Panc1 (cell line): ENCODE results near the gene GOLGA1. TPM values are rescaled to one million over a fixed set of nuclear protein-coding genes. Genes with fewer than 3 reads are reported as not detected.
A peak's percentile ranks its signal among the peaks of the same experiment; 100 is the strongest.

Experiments
- ATAC-seq: fragments of 200-7000 bp; cut with Tn5 transposase; 2 replicates; pipeline ENCODE4 v1.9.1; 2020; ENCODE audit warnings: mild to moderate bottlenecking, moderate library complexity
- BruUV-seq: library from RNA; stranded (reverse); fragments of 400-500 nt; replicated peaks from 2 replicates; lab custom pipeline; 2021; lab: Mats Ljungman, UMichigan
- CTCF ChIA-PET: fragments of 300-600 bp; sonication (Branson Sonifier 250); formaldehyde crosslinking; loops from one replicate; lab custom pipeline; 2022; ENCODE audit warnings: antibody characterized with exemption; lab: Charles Lee
- POLR2A ChIA-PET: fragments of 300-600 bp; sonication (Branson Sonifier 250); formaldehyde crosslinking; loops from one replicate; lab custom pipeline; 2022; ENCODE audit warnings: antibody characterized with exemption; lab: Charles Lee
- DNase-seq: peaks from one replicate; pipeline ENCODE4 v3.0.0-alpha.2; 2010; ENCODE audit warnings: low read depth, low spot score
- H3K27ac ChIP-seq: 2 replicates; pipeline ENCODE4 v1.5.1; 2011; ENCODE audit warnings: mild to moderate bottlenecking, low read length, inconsistent platforms
- H3K27me3 ChIP-seq: fragments of 200-500 bp; sonication (Bioruptor generic); 2 replicates; pipeline ENCODE4 v1.6.0; 2014; ENCODE audit warnings: low read length, inconsistent platforms; ENCODE audit not compliant: control insufficient read depth, insufficient read depth
- H3K36me3 ChIP-seq: fragments of 200-500 bp; sonication (Bioruptor generic); 2 replicates; pipeline ENCODE4 v1.5.1; 2014; ENCODE audit warnings: inconsistent platforms, mild to moderate bottlenecking, low read length, moderate library complexity; ENCODE audit not compliant: control insufficient read depth, insufficient read depth
- H3K4me1 ChIP-seq: 2 replicates; pipeline ENCODE4 v1.5.1; 2011; ENCODE audit warnings: inconsistent platforms, mild to moderate bottlenecking, low read length, moderate library complexity; ENCODE audit not compliant: control insufficient read depth, insufficient read depth
- H3K4me3 ChIP-seq, 2 experiments: 2 replicates each; pipeline ENCODE4 v1.5.1; 2011 to 2012; ENCODE audit warnings: low read depth in 2 of 2, low read length in 2 of 2, mild to moderate bottlenecking in 2 of 2, inconsistent platforms in 1 of 2, moderate library complexity in 1 of 2
- H3K9me3 ChIP-seq: fragments of 200-500 bp; sonication (Bioruptor generic); 2 replicates; pipeline ENCODE4 v1.5.1; 2014; ENCODE audit warnings: low read depth, mild to moderate bottlenecking, inconsistent platforms, low read length, moderate library complexity; ENCODE audit not compliant: control insufficient read depth, insufficient read depth
- POLR2AphosphoS5 ChIP-seq: IDR thresholded peaks from 2 replicates; pipeline ENCODE4 v1.6.1; 2012; ENCODE audit warnings: mild to moderate bottlenecking, low read depth, low read length, moderate library complexity
- SIN3A ChIP-seq: IDR thresholded peaks from 2 replicates; pipeline ENCODE4 v1.6.1; 2012; ENCODE audit warnings: low read depth, mild to moderate bottlenecking, low read length, moderate library complexity, borderline replicate concordance; ENCODE audit not compliant: insufficient read depth
- TCF7L2 ChIP-seq: IDR thresholded peaks from 2 replicates; pipeline ENCODE4 v1.6.1; 2011; ENCODE audit warnings: mild to moderate bottlenecking, low read depth, low read length, inconsistent platforms
- in situ Hi-C: cut with HindIII; loops from 2 replicates; pipeline ENCODE4 v1.10.0; 2016; ENCODE audit warnings: low sequenced_read_pairs, low pct_unique_long_range_greater_than_20kb
- intact Hi-C: fragments of 100-400 bp; cut with micrococcal nuclease; formaldehyde crosslinking; loops from one replicate; pipeline ENCODE4 v1.10.0; 2022; ENCODE audit not compliant: unreplicated experiment
- total RNA-seq: library from RNA; stranded (reverse); gene quantifications from one replicate; pipeline ENCODE4 v1.2.1, GENCODE V29; 2021; ENCODE audit not compliant: unreplicated experiment
- TF ChIP-seq, protein P1 (sequence below), 2 experiments: IDR thresholded peaks; 2 replicates each; pipeline ENCODE4 v1.6.1; 2011 to 2012; ENCODE audit warnings: low read depth in 2 of 2, control low read depth in 1 of 2, low read length in 1 of 2, mild to moderate bottlenecking in 1 of 2, moderate library complexity in 1 of 2; ENCODE audit not compliant: insufficient read depth in 1 of 2
- TF ChIP-seq, protein P2 (sequence below): fragments of 450-650 bp; IDR thresholded peaks from 2 replicates; pipeline ENCODE4 v1.5.1; 2017; ENCODE audit warnings: mild to moderate bottlenecking

Gene GOLGA1
- total RNA-seq, 1 experiment from 2014 or later = 15.5 TPM

DNA sequence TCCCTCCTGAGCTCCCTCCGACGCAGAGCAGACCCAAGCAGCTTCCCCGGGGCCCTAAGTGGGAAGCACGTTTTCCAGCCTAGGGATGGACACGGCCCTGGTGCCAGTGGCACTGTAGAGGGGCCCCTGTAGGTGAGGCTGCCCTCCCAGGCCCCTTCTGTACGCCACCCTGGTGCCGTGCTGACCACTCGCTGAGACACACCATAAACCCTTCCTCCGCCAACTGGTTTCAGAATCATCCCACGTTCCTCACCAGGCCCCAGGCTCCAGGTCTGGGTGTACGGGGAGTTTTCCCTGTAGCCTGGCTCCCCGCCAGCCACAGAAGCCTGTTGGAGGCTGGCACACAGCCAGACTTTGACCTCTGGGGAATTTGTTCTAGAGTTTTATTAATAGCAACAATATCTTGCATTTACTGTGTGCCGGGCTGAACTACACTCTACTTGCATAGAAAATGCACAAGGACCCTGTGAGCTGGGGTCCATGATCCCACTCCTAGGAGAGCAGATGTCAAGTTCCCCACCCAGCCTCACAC, 105.8 kb downstream of the GOLGA1 start:
- peak; percentile 63 for ATAC-seq

GRCh38 chr9:124834591-124834990, 106.3 kb downstream of the GOLGA1 start:
- H3K27ac ChIP-seq = no peak overlapping the region
- ChIA-PET CTCF (no interaction called here), POLR2A (interaction anchor here (0.6 kb wide), 1 partner anchor 55 kb away, joined by 3 read pairs; no protein-coding TSS in a partner anchor)
- peak; percentile 69 for ATAC-seq
- H3K4me3 ChIP-seq = no peak overlapping the region
- peaks cover 7% of the 10 kb centered on the region for H3K4me1 ChIP-seq
- in situ Hi-C loops (no loop called here), intact Hi-C loops (no loop called here)
- H3K36me3 ChIP-seq = no peaks in the 10 kb centered on the region
- H3K9me3 ChIP-seq = no peaks in the 10 kb centered on the region
- TF ChIP-seq SIN3A = no peak
- no peak for TF ChIP-seq TCF7L2
- TF ChIP-seq POLR2AphosphoS5 = no peak
- TF ChIP-seq, protein P1, sequence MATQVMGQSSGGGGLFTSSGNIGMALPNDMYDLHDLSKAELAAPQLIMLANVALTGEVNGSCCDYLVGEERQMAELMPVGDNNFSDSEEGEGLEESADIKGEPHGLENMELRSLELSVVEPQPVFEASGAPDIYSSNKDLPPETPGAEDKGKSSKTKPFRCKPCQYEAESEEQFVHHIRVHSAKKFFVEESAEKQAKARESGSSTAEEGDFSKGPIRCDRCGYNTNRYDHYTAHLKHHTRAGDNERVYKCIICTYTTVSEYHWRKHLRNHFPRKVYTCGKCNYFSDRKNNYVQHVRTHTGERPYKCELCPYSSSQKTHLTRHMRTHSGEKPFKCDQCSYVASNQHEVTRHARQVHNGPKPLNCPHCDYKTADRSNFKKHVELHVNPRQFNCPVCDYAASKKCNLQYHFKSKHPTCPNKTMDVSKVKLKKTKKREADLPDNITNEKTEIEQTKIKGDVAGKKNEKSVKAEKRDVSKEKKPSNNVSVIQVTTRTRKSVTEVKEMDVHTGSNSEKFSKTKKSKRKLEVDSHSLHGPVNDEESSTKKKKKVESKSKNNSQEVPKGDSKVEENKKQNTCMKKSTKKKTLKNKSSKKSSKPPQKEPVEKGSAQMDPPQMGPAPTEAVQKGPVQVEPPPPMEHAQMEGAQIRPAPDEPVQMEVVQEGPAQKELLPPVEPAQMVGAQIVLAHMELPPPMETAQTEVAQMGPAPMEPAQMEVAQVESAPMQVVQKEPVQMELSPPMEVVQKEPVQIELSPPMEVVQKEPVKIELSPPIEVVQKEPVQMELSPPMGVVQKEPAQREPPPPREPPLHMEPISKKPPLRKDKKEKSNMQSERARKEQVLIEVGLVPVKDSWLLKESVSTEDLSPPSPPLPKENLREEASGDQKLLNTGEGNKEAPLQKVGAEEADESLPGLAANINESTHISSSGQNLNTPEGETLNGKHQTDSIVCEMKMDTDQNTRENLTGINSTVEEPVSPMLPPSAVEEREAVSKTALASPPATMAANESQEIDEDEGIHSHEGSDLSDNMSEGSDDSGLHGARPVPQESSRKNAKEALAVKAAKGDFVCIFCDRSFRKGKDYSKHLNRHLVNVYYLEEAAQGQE (IDR thresholded peaks at IDR 0.05; ENCODE audit: insufficient read depth in 1 of 2, low read depth in 2 of 2, low read length in 1 of 2) = no peak
- TF ChIP-seq, protein P2, sequence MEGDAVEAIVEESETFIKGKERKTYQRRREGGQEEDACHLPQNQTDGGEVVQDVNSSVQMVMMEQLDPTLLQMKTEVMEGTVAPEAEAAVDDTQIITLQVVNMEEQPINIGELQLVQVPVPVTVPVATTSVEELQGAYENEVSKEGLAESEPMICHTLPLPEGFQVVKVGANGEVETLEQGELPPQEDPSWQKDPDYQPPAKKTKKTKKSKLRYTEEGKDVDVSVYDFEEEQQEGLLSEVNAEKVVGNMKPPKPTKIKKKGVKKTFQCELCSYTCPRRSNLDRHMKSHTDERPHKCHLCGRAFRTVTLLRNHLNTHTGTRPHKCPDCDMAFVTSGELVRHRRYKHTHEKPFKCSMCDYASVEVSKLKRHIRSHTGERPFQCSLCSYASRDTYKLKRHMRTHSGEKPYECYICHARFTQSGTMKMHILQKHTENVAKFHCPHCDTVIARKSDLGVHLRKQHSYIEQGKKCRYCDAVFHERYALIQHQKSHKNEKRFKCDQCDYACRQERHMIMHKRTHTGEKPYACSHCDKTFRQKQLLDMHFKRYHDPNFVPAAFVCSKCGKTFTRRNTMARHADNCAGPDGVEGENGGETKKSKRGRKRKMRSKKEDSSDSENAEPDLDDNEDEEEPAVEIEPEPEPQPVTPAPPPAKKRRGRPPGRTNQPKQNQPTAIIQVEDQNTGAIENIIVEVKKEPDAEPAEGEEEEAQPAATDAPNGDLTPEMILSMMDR = no peak
- no peaks in the 10 kb centered on the region for H3K27me3 ChIP-seq
- DNase-seq = no peak
- BruUV-seq = no TSS peak

More for the DNA sequence above, 105.8 kb downstream of the GOLGA1 start:
- Histone ChIP-seq H3K4me3 (no peak overlapping the region), H3K27me3 (no peaks in the 10 kb centered on the region), H3K4me1 (peaks cover 7% of the 10 kb centered on the region), H3K36me3 (no peaks in the 10 kb centered on the region), H3K27ac (no peak overlapping the region), H3K9me3 (no peaks in the 10 kb centered on the region)
- in situ Hi-C loops (no loop called here), intact Hi-C loops (no loop called here)
- no peak for TF ChIP-seq SIN3A
- TF ChIP-seq TCF7L2 = no peak
- TF ChIP-seq POLR2AphosphoS5 = no peak
- BruUV-seq = no TSS peak
- no peak for DNase-seq
- ChIA-PET POLR2A (interaction anchor here (0.6 kb wide), 1 partner anchor 56 kb away, joined by 3 read pairs; no protein-coding TSS in a partner anchor), CTCF (interaction anchor here (0.6 kb wide), 1 partner anchor 214 kb away, joined by 4 read pairs; no protein-coding TSS in a partner anchor)
